Measurements from ENCODE around the gene PPP1R1B. TPM values are rescaled to one million over a fixed set of nuclear protein-coding genes. Genes with fewer than 3 reads are reported as not detected.
"Not testable (repeated sequence)": the region's sequence is repeated elsewhere in the genome, so short reads cannot be mapped to it uniquely, and the experiment has no call there.

Gene PPP1R1B
- total RNA-seq, 1 donor from 2014 or later = not detected

DNA sequence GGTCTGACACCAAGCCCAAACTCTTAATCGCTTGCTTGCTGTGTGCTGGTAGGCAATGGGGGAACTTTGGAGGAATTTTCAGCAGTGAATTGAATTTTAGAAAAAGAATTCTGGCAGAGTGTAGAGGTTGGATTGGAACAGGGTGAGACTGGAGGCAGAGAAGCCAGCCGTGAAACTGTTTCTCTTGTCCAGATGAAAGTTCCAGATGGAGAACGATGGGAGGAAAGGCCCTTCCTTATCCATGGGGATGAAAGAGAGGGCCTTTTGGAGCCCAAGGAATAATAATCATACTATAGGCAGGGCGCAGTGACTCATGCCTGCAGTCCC is 45.0 kb upstream of the PPP1R1B start:
- DNase-seq (ENCODE audit: low read depth) (no peak), FAIRE-seq (no peak)
- peaks cover 4% of the 10 kb centered on the region for H3K27me3 ChIP-seq (ENCODE audit: control insufficient read depth, insufficient read depth, low read length)
- no peak overlapping the region for H3K4me3 ChIP-seq (ENCODE audit: low read depth, low read length)
- H3K36me3 ChIP-seq (ENCODE audit: control insufficient read depth, insufficient read depth, low read length) = no peaks in the 10 kb centered on the region
- TF ChIP-seq CTCF (IDR thresholded peaks at IDR 0.05; ENCODE audit: insufficient read depth, low read length, severe bottlenecking) = no peak

GRCh38 chr17:39582658-39583057 is 44.1 kb upstream of the PPP1R1B start:
- Histone ChIP-seq H3K4me3 (ENCODE audit: low read depth, low read length) (no peak overlapping the region), H3K27me3 (ENCODE audit: control insufficient read depth, insufficient read depth, low read length) (peaks cover 4% of the 10 kb centered on the region), H3K36me3 (ENCODE audit: control insufficient read depth, insufficient read depth, low read length) (no peaks in the 10 kb centered on the region)
- FAIRE-seq (no peak), DNase-seq (ENCODE audit: low read depth) (no peak)
- TF ChIP-seq CTCF (IDR thresholded peaks at IDR 0.05; ENCODE audit: insufficient read depth, low read length, severe bottlenecking) = no peak

DNA sequence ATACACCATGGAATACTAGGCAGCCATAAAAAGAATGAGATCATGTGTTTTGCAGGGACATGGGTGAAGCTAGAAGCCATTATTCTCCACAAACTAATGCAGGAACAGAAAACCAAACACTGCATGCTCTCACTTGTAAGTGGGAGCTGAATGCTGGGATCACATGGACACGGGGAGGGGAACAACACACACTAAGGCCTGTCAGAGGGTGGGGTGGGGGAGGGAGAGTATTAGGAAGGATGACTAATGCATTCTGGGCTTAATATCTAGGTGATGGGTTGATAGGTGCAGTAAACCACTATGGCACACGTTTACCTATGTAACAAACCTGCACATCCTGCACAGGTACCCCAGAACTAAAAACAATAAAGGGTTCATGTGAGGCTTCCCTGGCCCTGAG is 36.6 kb upstream of the PPP1R1B start:
- H3K36me3 ChIP-seq (ENCODE audit: control insufficient read depth, insufficient read depth, low read length); FAIRE-seq; H3K27me3 ChIP-seq (ENCODE audit: control insufficient read depth, insufficient read depth, low read length); H3K4me3 ChIP-seq (ENCODE audit: low read depth, low read length): not testable (repeated sequence)
- DNase-seq (ENCODE audit: low read depth) = peak; percentile 66

GRCh38 chr17:39591958-39592954 is 34.5 kb upstream of the PPP1R1B start:
- peak; percentile 56 for DNase-seq (ENCODE audit: low read depth)
- peaks cover 20% of the 10 kb centered on the region for H3K27me3 ChIP-seq (ENCODE audit: control insufficient read depth, insufficient read depth, low read length)

DNA sequence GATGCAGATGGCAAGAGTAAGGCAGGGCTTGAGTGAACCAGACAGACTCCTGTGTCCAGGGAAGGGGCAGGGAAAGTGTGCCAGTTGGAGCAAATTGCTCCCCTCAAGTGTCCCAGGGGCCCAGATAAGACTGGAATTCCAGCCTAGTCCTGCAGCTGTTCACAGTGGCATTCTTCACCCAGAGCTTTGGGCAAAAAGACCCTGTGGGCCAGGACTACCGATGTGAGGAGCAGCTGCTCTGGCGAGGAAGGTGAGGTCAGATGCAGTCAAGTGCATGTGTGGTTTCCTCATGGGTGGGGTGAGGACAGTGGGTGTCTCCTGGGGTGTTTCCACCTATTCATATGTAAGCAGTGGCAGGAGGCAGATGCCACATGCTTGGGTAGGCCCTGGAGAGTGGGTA is 33.4 kb upstream of the PPP1R1B start:
- no peak for FAIRE-seq
- H3K4me3 ChIP-seq (ENCODE audit: low read depth, low read length) = no peak overlapping the region
- peaks cover 30% of the 10 kb centered on the region for H3K27me3 ChIP-seq (ENCODE audit: control insufficient read depth, insufficient read depth, low read length)
- no peak for DNase-seq (ENCODE audit: low read depth)
- H3K36me3 ChIP-seq (ENCODE audit: control insufficient read depth, insufficient read depth, low read length) = no peaks in the 10 kb centered on the region
- TF ChIP-seq CTCF (IDR thresholded peaks at IDR 0.05; ENCODE audit: insufficient read depth, low read length, severe bottlenecking) = no peak

More at GRCh38 chr17:39591958-39592954, 34.5 kb upstream of the PPP1R1B start:
- Histone ChIP-seq H3K4me3 (ENCODE audit: low read depth, low read length) (no peak overlapping the region), H3K36me3 (ENCODE audit: control insufficient read depth, insufficient read depth, low read length) (no peaks in the 10 kb centered on the region)
- FAIRE-seq = no peak
- TF ChIP-seq CTCF (IDR thresholded peaks at IDR 0.05; ENCODE audit: insufficient read depth, low read length, severe bottlenecking) = no peak

DNA sequence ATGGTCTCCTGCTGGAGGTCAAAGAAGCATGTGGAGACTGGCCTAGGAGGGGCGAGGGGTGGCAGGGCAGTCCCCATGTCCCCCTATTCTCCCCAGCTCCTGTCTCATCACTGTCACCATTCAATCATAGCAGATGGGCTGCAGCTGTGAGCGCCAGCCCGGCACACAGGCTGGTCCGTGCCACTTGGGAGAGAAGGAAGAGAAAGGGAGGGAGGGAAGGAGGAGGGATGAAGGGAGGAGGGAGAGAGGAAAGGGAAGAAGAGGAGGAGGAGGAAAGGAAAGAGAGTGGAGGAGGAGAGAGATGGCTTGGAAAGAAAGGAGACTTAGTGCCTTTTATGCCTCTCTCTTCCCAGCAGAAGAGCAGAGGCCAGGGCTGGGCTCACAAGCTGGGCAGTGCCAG is 31.5 kb upstream of the PPP1R1B start:
- TF ChIP-seq CTCF (IDR thresholded peaks at IDR 0.05; ENCODE audit: insufficient read depth, low read length, severe bottlenecking) = no peak
- peaks cover 48% of the 10 kb centered on the region for H3K27me3 ChIP-seq (ENCODE audit: control insufficient read depth, insufficient read depth, low read length)
- DNase-seq (ENCODE audit: low read depth) (no peak), FAIRE-seq (no peak)
- no peak overlapping the region for H3K4me3 ChIP-seq (ENCODE audit: low read depth, low read length)
- no peaks in the 10 kb centered on the region for H3K36me3 ChIP-seq (ENCODE audit: control insufficient read depth, insufficient read depth, low read length)
